Inflammatory macrophage treated with lipopolysaccharide for 1 hour (primary cell): ENCODE data around the gene NCK2.

Experiments used
- DNase-seq, 2 donors: peaks; one replicate each; pipeline ENCODE4 v3.0.0-alpha.2; 2020 to 2022

Gene NCK2

GRCh38 chr2:105820151-105820550 is 75.4 kb downstream of the NCK2 start:
- DNase-seq, result no peak

- no peak for DNase-seq
Measured at GRCh38 chr2:105820691-105821090, 76.0 kb downstream of the NCK2 start.

- peak in 1 of 2 donors; percentile 72 for DNase-seq
Measured at GRCh38 chr2:105821428-105822125, 76.9 kb downstream of the NCK2 start.

GRCh38 chr2:105822186-105822585 is 77.5 kb downstream of the NCK2 start:
- DNase-seq, result peak; percentile 54 to 75

- no peak for DNase-seq
Measured at GRCh38 chr2:105824446-105824845, 79.7 kb downstream of the NCK2 start.

GRCh38 chr2:105827351-105828096 is 82.8 kb downstream of the NCK2 start:
- DNase-seq, result peak; percentile 85 to 88

- no peak for DNase-seq
Measured at GRCh38 chr2:105828558-105828957, 83.8 kb downstream of the NCK2 start.

- peak in 1 of 2 donors; percentile 18 for DNase-seq
Measured at GRCh38 chr2:105834931-105835330, 90.2 kb downstream of the NCK2 start.

- DNase-seq, result no peak
Measured at GRCh38 chr2:105836341-105836740, 91.6 kb downstream of the NCK2 start.

GRCh38 chr2:105836840-105837692 is 92.4 kb downstream of the NCK2 start:
- DNase-seq, result no peak

- DNase-seq, result no peak
Measured at GRCh38 chr2:105839793-105840192, 95.1 kb downstream of the NCK2 start.

- no peak for DNase-seq
Measured at GRCh38 chr2:105840933-105841332, 96.2 kb downstream of the NCK2 start.

GRCh38 chr2:105841551-105841950 is 96.8 kb downstream of the NCK2 start:
- DNase-seq, result no peak

- no peak for DNase-seq
Measured at GRCh38 chr2:105842555-105842954, 97.8 kb downstream of the NCK2 start.

GRCh38 chr2:105843476-105844374 is 99.0 kb downstream of the NCK2 start:
- no peak for DNase-seq

GRCh38 chr2:105845976-105846375 is 101.3 kb downstream of the NCK2 start:
- DNase-seq, result peak; percentile 27 to 46

- DNase-seq, result no peak
Measured at GRCh38 chr2:105847056-105847455, 102.3 kb downstream of the NCK2 start.

- no peak for DNase-seq
Measured at GRCh38 chr2:105848367-105848766, 103.7 kb downstream of the NCK2 start.

GRCh38 chr2:105849431-105850179 is 104.9 kb downstream of the NCK2 start:
- DNase-seq, result no peak

GRCh38 chr2:105852066-105852465 is 107.4 kb downstream of the NCK2 start:
- DNase-seq, result no peak

GRCh38 chr2:105853354-105854088 is 108.8 kb downstream of the NCK2 start:
- no peak for DNase-seq
